HG03196 (cell line): ENCODE data around the gene CPHXL.

Experiments
- ATAC-seq: cut with Tn5 transposase; IDR thresholded peaks from one replicate; pipeline ENCODE4 v1.9.1; 2021; ENCODE audit not compliant: unreplicated experiment

CPHXL gene

GRCh38 chr16:75702242-75702641 is 24.0 kb downstream of the CPHXL start:
- no peak for ATAC-seq

DNA sequence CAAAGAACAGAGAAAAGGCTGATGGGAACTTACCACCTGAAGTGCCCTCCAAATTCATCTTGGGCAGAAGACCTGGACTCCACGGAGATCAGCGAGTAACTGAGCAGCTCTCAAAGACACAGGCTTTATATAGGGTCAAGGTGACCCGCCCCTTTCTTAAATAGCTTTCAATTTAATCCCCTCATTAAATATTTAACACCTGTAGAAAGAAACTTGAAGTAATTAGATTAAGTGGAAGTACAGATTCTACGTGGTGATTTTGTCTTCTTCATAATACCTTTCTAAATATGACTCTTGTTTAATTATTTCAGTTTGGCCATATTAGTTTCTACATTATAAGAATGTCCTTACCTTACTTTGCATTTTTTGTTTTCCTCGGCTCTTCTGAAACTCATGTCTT is 24.9 kb downstream of the CPHXL start, which contains the start of gene DUXB:
Gene DUXB, minus strand, starts transcription at position 101 of the 400 bp plus-strand sequence. Its CDS starts 43 bp downstream, at position 58.
- ATAC-seq = no peak

GRCh38 chr16:75697571-75697970 is 28.7 kb downstream of the CPHXL start:
- no peak for ATAC-seq

GRCh38 chr16:75695708-75696107 is 30.6 kb downstream of the CPHXL start:
- no peak for ATAC-seq

- ATAC-seq = no peak
Observed at GRCh38 chr16:75687361-75687760, 38.9 kb downstream of the CPHXL start.

GRCh38 chr16:75682308-75682707 is 44.0 kb downstream of the CPHXL start:
- ATAC-seq = no peak

DNA sequence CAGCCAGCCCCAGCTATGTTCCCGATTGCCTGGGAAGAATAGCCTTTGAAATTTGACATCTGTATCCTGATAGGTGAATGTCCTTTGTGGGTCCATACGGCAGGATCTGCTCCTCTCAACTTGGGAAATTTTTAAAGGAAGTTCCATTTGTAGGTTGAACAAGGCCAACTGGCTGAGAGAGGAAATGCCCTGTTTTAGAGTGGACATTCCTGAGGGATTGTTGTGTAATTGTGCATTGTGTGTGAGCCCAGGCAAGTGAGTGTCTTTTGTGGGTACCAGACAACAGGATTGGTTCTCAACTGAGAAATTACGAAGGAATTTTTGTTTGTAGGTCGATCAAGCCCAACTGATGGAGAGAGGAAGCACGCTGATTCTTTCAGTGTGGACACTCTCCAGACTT is 46.9 kb downstream of the CPHXL start:
- ATAC-seq = no peak

DNA sequence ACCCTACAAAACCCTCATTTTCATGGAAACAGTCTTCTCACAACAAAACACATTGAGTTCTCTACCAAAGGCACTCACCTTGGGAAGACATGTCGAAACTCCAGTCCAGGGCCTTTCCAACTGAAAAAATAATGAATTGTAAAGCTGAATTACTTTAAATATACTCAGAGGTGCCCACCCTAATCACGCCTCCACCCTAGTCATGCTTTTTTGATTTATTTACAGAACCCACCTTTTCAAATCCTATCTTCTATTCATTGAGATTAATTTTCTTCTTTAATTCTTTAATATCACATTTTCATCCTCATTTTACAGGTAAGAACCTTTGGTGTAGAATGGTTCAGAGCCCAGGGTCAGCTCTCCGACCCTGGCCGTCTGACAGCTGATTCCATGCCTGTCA is 49.4 kb downstream of the CPHXL start, which contains the start of gene CPHXL2:
Gene CPHXL2, minus strand, starts transcription at position 101 of the 400 bp plus-strand sequence. Its CDS starts 10 bp downstream, at position 91.
- ATAC-seq = no peak

DNA sequence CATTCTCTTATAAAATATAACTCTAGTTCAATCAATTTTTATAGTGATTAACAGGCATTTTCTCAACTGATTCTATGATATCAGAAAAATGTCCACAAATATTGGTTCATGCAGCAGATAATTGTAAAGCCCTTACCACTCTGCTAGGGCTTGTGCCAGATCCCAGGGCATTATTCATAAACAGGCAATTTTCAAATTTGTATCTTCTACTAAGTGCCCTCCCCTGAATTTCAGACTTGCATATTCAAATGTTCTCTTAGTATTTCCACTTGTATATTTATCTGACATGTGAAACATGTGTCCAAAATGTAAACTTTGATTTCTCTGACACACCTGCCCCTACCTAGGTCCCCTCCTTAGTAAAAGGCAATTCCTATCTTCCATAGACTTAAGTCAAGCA is 58.8 kb downstream of the CPHXL start:
- no peak for ATAC-seq
